ENCODE measurements around the gene CPNE1. TPM values are rescaled to one million over a fixed set of nuclear protein-coding genes. Genes with fewer than 3 reads are reported as not detected.

The CPNE1 gene
- total RNA-seq, 1 experiment from 2014 or later: 333 TPM

DNA sequence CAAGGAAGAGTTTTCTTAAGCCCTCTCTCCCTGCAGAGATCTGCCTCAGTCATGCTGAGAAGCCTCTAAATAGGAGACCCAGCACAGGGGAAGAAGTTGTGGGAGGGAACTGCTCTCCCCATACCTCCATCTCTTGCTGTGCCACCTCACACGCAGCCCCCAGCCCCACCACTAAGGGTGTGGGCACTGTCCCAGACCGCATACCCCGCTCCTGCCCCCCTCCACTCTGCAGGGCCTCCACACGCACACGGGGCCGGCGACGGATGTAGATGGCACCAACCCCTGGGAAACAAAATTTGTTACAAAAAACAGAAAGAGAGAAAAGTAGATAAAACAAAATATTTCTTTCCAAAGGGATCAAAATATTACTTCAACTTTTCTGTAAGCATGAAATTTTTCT is 10.2 kb upstream of the CPNE1 start (continued):
- TF ChIP-seq, protein P1, sequence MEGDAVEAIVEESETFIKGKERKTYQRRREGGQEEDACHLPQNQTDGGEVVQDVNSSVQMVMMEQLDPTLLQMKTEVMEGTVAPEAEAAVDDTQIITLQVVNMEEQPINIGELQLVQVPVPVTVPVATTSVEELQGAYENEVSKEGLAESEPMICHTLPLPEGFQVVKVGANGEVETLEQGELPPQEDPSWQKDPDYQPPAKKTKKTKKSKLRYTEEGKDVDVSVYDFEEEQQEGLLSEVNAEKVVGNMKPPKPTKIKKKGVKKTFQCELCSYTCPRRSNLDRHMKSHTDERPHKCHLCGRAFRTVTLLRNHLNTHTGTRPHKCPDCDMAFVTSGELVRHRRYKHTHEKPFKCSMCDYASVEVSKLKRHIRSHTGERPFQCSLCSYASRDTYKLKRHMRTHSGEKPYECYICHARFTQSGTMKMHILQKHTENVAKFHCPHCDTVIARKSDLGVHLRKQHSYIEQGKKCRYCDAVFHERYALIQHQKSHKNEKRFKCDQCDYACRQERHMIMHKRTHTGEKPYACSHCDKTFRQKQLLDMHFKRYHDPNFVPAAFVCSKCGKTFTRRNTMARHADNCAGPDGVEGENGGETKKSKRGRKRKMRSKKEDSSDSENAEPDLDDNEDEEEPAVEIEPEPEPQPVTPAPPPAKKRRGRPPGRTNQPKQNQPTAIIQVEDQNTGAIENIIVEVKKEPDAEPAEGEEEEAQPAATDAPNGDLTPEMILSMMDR (IDR thresholded peaks at IDR 0.05 in 2 of 3, conservative IDR thresholded peaks at IDR 0.05 in 1 of 3; ENCODE audit: borderline replicate concordance in 1 of 3, insufficient read depth in 1 of 3, low read depth in 2 of 3, low read length in 2 of 3): no peak
- TF ChIP-seq ZFX (IDR thresholded peaks at IDR 0.05): no peak
- TF ChIP-seq FOSL1 (IDR thresholded peaks at IDR 0.05; ENCODE audit: low read depth): no peak
- no peak for TF ChIP-seq ZNF274 (IDR thresholded peaks at IDR 0.05; ENCODE audit: low read depth, low read length)
- no peak for TF ChIP-seq EZH2phosphoT487 (IDR thresholded peaks at IDR 0.05; ENCODE audit: borderline replicate concordance)
- no peak for TF ChIP-seq SIN3A (IDR thresholded peaks at IDR 0.05; ENCODE audit: low read depth)
- TF ChIP-seq EGR1 (IDR thresholded peaks at IDR 0.05; ENCODE audit: low read depth): no peak
- TF ChIP-seq RAD21 (IDR thresholded peaks at IDR 0.05; ENCODE audit: low read depth): no peak
- TF ChIP-seq CEBPB (IDR thresholded peaks at IDR 0.05; ENCODE audit: low read depth): no peak

DNA sequence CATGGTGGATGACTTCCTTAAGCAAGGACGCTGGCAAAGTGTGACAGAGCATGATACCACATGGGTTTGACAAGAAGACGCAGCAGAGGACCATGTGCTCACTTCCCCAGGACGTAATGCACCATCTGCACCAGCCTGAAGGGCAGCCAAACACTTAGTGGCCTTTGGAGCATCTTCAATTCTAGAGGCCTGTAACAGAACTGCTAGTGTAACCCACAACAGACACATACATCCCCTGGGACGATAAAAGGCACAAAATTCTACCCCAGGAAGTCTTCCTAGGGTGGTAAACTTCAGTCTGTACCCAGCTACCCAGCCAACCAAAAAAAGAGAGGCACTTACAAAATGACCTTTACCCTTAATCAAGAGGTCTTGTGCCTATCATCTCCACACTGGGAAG is 9.2 kb upstream of the CPNE1 start:
- ChIA-PET RAD21 (ENCODE audit: low non-redundant PET in 1 of 2, low total read pairs in 2 of 2, uncharacterized antibody in 2 of 2, unreplicated experiment in 2 of 2) (no interaction called here), POLR2A (no interaction called here), CTCF (no interaction called here)
- no peak overlapping the region for H3K4me3 ChIP-seq (replicated peaks in 1 of 2; ENCODE audit: low read depth in 1 of 2, low read length in 2 of 2)
- H2AFZ ChIP-seq (ENCODE audit: low read depth, low read length, poor library complexity, severe bottlenecking): no peak overlapping the region
- H4K20me1 ChIP-seq (ENCODE audit: insufficient read depth): no peaks in the 10 kb centered on the region
- no peak overlapping the region for H3K27ac ChIP-seq (ENCODE audit: low read depth, low read length)
- intact Hi-C loops (cut with micrococcal nuclease): no loop called here
- no peak for DNase-seq (ENCODE audit: low read depth, low spot score)
- no peaks in the 10 kb centered on the region for H3K9me2 ChIP-seq (ENCODE audit: insufficient read depth)
- H3K79me2 ChIP-seq (ENCODE audit: insufficient read depth, low read length): no peaks in the 10 kb centered on the region
- no peak overlapping the region for H3K4me2 ChIP-seq (ENCODE audit: low read length)
- BruUV-seq (replicated peaks): no TSS peak
- H3K36me3 ChIP-seq (ENCODE audit: control insufficient read depth in 1 of 2, insufficient read depth in 2 of 2, low read length in 2 of 2): peaks cover 19 to 29% of the 10 kb centered on the region in 2 experiments; a peak in 3 of 4 replicates
- no peaks in the 10 kb centered on the region for H3K27me3 ChIP-seq (ENCODE audit: insufficient read depth, low read length)
- TF ChIP-seq EGR1 (IDR thresholded peaks at IDR 0.05; ENCODE audit: low read depth): no peak
- TF ChIP-seq, protein P2, sequence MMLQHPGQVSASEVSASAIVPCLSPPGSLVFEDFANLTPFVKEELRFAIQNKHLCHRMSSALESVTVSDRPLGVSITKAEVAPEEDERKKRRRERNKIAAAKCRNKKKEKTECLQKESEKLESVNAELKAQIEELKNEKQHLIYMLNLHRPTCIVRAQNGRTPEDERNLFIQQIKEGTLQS (IDR thresholded peaks at IDR 0.05): no peak
- TF ChIP-seq, protein P3, sequence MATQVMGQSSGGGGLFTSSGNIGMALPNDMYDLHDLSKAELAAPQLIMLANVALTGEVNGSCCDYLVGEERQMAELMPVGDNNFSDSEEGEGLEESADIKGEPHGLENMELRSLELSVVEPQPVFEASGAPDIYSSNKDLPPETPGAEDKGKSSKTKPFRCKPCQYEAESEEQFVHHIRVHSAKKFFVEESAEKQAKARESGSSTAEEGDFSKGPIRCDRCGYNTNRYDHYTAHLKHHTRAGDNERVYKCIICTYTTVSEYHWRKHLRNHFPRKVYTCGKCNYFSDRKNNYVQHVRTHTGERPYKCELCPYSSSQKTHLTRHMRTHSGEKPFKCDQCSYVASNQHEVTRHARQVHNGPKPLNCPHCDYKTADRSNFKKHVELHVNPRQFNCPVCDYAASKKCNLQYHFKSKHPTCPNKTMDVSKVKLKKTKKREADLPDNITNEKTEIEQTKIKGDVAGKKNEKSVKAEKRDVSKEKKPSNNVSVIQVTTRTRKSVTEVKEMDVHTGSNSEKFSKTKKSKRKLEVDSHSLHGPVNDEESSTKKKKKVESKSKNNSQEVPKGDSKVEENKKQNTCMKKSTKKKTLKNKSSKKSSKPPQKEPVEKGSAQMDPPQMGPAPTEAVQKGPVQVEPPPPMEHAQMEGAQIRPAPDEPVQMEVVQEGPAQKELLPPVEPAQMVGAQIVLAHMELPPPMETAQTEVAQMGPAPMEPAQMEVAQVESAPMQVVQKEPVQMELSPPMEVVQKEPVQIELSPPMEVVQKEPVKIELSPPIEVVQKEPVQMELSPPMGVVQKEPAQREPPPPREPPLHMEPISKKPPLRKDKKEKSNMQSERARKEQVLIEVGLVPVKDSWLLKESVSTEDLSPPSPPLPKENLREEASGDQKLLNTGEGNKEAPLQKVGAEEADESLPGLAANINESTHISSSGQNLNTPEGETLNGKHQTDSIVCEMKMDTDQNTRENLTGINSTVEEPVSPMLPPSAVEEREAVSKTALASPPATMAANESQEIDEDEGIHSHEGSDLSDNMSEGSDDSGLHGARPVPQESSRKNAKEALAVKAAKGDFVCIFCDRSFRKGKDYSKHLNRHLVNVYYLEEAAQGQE (IDR thresholded peaks at IDR 0.05; ENCODE audit: low read depth): no peak
- no peak for TF ChIP-seq SIN3A (IDR thresholded peaks at IDR 0.05; ENCODE audit: low read depth)
- TF ChIP-seq CEBPB (IDR thresholded peaks at IDR 0.05; ENCODE audit: low read depth): no peak
- TF ChIP-seq, protein P4, sequence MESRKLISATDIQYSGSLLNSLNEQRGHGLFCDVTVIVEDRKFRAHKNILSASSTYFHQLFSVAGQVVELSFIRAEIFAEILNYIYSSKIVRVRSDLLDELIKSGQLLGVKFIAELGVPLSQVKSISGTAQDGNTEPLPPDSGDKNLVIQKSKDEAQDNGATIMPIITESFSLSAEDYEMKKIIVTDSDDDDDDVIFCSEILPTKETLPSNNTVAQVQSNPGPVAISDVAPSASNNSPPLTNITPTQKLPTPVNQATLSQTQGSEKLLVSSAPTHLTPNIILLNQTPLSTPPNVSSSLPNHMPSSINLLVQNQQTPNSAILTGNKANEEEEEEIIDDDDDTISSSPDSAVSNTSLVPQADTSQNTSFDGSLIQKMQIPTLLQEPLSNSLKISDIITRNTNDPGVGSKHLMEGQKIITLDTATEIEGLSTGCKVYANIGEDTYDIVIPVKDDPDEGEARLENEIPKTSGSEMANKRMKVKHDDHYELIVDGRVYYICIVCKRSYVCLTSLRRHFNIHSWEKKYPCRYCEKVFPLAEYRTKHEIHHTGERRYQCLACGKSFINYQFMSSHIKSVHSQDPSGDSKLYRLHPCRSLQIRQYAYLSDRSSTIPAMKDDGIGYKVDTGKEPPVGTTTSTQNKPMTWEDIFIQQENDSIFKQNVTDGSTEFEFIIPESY (IDR thresholded peaks at IDR 0.05; ENCODE audit: extremely low read depth, insufficient replicate concordance, low read length): no peak
- no peak for TF ChIP-seq YY1 (IDR thresholded peaks at IDR 0.05; ENCODE audit: extremely low read depth, insufficient replicate concordance, low read depth, low read length)
- TF ChIP-seq ZFX (IDR thresholded peaks at IDR 0.05): no peak
- no peak for TF ChIP-seq SRF (IDR thresholded peaks at IDR 0.05; ENCODE audit: low read depth)
- no peak for TF ChIP-seq SP1 (IDR thresholded peaks at IDR 0.05; ENCODE audit: low read depth)
- no peak for TF ChIP-seq TCF7L2 (IDR thresholded peaks at IDR 0.05; ENCODE audit: borderline replicate concordance, extremely low read depth, insufficient read depth, insufficient read length)
- TF ChIP-seq RAD21 (IDR thresholded peaks at IDR 0.05; ENCODE audit: low read depth): no peak
- TF ChIP-seq JUND (IDR thresholded peaks at IDR 0.05): no peak
- no peaks in the 10 kb centered on the region for H3K4me1 ChIP-seq (ENCODE audit: control insufficient read depth in 1 of 2, insufficient read depth in 2 of 2, low read length in 2 of 2)
- H3K9ac ChIP-seq (ENCODE audit: low read length): no peak overlapping the region
- ATAC-seq: no peak
- no peaks in the 10 kb centered on the region for H3K9me3 ChIP-seq (ENCODE audit: control insufficient read depth in 1 of 2, insufficient read depth in 1 of 2, low read depth in 1 of 2, low read length in 2 of 2)

All from HCT116 (cell line).